COLO829 (cell line): ENCODE data around the gene COX6B1.
"Not testable (repeated sequence)": the region's sequence is repeated elsewhere in the genome, so short reads cannot be mapped to it uniquely, and the experiment has no call there.

Experiments used
- DNase-seq: peaks from one replicate; pipeline ENCODE4 v3.0.0; 2012; ENCODE audit warnings: low spot score

Gene COX6B1

DNA sequence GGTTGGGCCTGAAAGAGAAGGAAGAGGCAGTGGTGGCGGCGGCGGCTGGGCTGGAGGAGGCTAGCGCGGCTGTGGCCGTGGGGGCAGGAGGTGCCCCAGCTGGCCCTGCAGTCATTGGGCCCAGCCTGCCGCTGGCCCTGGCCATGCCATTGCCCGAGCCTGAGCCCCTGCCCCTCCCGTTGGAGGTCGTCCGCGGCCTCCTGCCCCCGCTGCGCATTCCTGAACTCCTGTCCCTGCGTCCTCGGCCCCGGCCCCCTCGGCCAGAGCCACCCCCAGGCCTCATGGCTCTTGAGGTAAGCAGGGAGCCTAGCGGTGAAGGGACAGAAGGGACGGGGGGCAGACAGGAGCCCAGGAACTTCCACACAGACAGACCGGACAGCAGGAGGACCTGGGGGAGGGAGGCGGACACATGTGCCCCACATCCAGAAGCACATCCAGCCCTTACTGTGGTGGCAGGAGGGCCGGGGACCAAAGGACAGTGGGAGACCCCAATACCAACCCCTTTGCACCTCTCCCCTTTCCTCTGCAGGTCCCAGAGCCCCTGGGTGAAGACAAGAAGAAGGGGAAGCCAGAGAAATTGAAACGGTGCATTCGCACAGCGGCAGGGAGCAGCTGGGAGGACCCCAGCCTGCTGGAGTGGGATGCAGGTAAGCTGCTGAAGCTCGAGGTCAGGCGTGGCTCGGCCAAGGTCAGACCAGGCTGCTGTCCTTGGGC lies 14.2 kb upstream of the COX6B1 start:
- no peak for DNase-seq

GRCh38 chr19:35636651-35637050 lies 11.5 kb upstream of the COX6B1 start:
- DNase-seq: no peak

- no peak for DNase-seq
Measured at GRCh38 chr19:35637165-35637564, 11.0 kb upstream of the COX6B1 start.

GRCh38 chr19:35639321-35639639 lies 8.8 kb upstream of the COX6B1 start:
- no peak for DNase-seq

DNA sequence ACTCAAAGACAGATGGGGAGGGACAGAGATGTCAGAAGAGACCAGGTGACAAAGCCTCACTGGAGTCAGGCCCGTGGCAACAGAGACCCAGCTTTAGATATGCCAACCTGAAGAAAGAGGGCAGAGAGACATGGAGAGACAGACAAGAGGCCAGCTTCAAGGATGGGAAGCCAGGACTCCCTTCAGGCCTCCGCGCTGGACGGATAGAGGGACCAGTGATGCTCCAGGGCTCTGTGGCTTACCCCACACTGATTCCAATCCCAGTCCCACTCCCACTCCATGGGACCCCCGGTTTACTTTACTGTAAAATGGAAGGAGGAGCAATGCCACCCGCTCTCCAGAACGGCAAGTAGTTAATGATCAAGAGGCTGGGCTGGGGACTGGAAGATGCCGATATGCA lies 8.3 kb upstream of the COX6B1 start:
- DNase-seq: no peak

DNA sequence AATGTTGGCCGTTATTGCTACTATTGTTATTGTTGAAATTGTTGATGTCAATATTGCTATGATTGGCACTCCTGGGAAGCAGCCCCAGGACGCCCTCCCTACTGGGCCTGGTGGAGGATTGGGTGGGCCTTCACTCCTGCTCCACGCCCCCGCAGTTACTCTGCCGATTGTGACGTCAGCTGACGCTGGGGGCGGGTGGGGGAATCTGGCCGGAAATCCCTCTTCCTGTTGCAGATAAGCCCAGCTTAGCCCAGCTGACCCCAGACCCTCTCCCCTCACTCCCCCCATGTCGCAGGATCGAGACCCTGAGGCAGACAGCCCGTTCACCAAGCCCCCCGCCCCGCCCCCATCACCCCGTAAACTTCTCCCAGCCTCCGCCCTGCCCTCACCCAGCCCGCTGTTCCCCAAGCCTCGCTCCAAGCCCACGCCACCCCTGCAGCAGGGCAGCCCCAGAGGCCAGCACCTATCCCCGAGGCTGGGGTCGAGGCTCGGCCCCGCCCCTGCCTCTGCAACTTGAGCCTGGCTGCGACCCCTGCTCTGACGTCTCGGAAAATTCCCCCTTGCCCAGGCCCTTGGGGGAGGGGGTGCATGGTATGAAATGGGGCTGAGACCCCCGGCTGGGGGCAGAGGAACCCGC lies 6.5 kb upstream of the COX6B1 start, which contains the start of gene ETV2:
TSS of gene ETV2 (plus strand) at position 231 of the 637 bp plus-strand sequence. CDS start 716 bp downstream, outside the sequence.
- DNase-seq: no peak

GRCh38 chr19:35642312-35642711 lies 5.8 kb upstream of the COX6B1 start:
- no peak for DNase-seq

GRCh38 chr19:35642798-35643254 lies 5.3 kb upstream of the COX6B1 start:
- no peak for DNase-seq

DNA sequence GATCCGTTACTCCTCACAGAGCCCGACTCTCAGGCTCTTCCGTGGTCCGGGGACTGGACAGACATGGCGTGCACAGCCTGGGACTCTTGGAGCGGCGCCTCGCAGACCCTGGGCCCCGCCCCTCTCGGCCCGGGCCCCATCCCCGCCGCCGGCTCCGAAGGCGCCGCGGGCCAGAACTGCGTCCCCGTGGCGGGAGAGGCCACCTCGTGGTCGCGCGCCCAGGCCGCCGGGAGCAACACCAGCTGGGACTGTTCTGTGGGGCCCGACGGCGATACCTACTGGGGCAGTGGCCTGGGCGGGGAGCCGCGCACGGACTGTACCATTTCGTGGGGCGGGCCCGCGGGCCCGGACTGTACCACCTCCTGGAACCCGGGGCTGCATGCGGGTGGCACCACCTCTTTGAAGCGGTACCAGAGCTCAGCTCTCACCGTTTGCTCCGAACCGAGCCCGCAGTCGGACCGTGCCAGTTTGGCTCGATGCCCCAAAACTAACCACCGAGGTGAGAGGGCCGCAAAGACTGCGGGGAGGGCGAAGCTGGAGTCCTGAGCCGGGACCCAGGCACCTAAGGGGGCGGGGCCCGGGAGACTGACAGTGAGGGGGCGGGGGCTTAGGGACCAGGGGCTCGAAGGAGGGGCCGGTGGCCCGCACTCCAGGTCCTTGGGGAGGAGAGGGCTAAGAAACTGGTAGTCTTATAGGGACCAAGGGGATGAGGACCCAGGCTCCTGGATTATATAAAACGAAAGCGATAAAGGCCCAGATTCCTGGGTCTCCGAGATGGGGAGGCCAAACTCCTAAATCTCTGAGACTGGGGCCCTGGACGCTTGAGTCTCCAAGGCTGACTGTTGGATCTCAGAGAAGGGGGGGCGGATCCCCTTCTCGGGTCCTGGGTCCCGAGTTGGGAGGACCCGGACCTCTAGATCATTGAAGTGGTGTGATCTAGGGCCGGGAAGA lies 4.6 kb upstream of the COX6B1 start:
- DNase-seq: peak; percentile 63

DNA sequence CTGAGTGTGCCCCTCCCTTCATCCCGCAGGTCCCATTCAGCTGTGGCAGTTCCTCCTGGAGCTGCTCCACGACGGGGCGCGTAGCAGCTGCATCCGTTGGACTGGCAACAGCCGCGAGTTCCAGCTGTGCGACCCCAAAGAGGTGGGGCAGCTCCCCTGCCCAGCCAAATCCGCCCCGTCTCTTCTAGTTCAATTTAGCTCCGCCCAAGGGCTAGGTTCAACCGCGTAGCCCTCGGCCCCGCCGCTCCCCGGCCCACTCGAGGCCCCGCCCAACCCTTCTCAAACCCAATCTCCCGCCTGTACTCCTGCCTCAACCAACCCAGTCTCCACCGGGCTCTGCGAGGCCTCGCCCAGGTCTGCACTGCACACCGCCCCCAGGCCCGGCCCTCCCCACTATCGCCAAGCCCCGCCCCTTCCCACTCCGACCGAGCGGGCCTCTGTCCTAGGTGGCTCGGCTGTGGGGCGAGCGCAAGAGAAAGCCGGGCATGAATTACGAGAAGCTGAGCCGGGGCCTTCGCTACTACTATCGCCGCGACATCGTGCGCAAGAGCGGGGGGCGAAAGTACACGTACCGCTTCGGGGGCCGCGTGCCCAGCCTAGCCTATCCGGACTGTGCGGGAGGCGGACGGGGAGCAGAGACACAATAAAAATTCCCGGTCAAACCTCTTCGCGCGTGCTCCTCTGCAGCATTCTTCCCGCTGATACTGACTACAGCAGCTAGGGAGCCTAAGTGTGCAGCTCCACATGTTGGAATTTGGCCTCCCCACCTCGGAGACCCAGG lies 3.7 kb upstream of the COX6B1 start:
- DNase-seq: peak; percentile 97

DNA sequence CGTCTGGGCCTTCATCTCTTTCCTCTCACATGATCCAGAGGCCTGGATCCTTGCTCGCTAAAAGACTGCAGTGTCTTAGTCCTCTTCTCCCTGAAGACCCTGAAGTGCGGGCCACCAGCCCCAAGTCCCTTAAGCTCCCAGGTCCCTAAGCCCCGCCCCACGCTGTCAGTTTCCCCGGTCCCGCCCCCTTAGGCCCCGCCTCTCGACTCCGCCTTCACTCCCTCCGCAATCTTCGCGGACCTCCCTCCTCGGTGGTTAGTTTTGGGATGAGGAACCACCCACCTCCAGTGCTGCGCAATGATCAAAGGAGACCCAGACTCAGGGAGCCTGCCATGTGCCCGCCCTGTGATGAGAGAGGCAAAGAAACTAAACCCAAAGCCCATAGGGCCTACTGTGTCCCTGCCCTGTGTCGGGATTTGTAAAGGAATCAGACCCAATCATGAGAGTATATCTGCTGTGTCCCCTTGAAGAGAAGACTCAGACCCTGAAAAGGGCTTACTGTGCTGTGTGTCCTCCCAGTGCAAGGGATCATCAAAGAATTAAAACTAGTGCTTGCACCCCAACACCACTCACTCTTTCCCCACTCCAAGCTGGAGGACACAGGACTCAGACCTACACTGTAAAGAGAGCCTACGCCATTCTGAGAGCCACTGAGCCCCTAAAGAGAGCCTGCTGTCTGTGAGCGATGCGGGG lies 3.0 kb upstream of the COX6B1 start:
- DNase-seq: peak; percentile 63

DNA sequence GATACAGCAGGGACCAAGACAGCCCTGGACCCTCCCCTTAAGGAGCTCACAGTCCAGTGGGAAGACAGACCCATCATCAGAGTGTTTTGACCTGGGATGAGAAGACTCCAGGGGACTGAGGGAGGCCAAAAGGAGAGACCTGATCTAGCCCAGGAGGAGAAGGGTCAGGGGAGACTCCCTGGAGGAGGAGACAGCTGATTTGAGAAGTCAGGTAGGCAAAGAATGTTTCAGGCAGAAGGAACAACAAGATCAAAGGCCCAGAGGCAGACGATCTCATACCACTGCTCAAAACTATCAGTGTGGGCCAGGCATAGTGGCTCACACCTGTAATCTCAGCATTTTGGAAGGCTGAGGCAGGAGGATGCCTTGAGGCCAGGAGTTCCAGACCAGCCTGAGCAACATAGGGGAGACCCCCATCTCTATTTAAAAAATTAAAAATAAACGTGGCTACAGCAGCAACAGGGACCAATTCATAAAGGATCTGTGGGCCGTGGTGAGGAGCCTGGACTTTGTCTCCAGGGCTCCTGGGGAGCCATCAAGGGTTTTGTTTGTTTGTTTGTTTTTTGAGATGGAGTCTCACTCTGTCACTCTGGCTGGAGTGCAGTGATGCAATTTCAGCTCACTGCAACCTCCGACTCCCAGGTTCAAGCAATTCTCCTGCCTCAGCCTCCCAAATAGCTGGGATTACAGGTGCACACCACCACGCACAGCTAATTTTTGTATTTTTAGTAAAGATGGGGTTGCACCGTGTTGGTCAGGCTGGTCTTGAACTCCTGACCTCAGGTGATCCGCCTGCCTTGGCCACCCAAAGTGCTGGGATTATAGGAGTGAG lies 2.2 kb upstream of the COX6B1 start:
- no peak for DNase-seq

DNA sequence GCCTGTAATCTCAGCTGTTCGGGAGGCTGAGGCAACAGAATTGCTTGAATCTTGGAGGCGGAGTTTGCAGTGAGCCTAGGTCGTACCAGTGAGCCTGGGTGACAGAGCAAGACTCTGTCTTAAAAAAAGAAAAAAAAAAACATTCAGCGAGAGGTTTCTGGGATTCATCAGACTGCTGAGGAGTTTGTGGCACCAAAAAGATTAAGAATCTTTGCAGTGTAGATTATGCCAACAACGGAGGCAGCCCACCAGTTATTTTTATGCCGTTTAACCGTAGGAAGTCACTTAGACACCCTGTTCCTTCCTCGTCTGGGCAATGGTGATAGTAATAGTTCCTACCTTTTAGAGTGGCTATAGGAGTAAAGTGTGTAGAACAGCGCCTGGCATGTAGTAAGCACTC lies 2.5 kb downstream of the COX6B1 start:
- no peak for DNase-seq

GRCh38 chr19:35654828-35655227 lies 6.7 kb downstream of the COX6B1 start:
- DNase-seq: not testable (repeated sequence)

- DNase-seq: no peak
Measured at GRCh38 chr19:35655600-35655999, 7.5 kb downstream of the COX6B1 start.

DNA sequence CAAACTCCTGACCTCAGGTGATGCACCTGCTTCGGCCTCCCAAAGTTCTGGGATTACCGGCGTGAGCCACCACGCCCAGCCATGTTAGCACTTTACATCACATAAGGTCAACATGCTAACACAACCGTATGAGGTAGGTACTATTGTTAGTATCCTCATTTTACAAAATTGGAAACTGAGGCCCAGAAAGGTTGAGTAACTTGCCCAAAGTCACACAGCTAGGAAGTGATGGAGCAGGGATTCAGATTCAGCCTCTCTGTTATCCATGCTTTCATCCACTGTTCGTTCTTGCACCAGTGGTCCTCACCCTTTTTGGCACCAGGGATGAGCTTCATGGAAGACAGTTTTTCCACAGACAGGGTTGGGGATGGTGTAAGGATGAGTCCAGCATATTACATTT lies 8.6 kb downstream of the COX6B1 start:
- no peak for DNase-seq

- DNase-seq: no peak
Measured at GRCh38 chr19:35657904-35658700, 10.0 kb downstream of the COX6B1 start.

DNA sequence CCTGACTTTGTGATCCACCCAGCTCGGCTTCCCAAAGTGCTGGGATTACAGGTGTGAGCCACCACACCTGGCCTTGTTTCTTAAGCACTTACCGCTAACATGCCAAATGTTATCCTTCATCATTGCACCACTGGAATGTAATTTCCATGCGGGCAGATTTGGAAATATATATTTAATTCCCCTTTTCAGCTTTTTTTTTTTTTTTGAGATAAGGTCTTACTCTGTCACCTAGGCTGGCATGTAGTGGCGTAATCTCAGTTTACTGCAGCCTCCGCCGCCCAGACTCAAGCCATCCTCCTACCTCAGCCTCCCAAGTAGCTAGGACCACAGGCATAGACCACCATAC lies 13.8 kb downstream of the COX6B1 start:
- no peak for DNase-seq

- DNase-seq: no peak
Measured at GRCh38 chr19:35663981-35664380, 15.9 kb downstream of the COX6B1 start.

- no peak for DNase-seq
Measured at GRCh38 chr19:35665157-35665556, 17.0 kb downstream of the COX6B1 start.
